NCI-H226 (cell line): ENCODE data around the gene HGS.

ENCODE experiments used
- DNase-seq: peaks from one replicate; pipeline ENCODE4 v3.0.0-alpha.2; 2015

Gene HGS

GRCh38 chr17:81706757-81707624, 23.2 kb downstream of the HGS start:
- DNase-seq, result no peak

GRCh38 chr17:81707725-81708646, 24.2 kb downstream of the HGS start:
- no peak for DNase-seq

- DNase-seq, result no peak
These were observed 25.0 kb downstream of the HGS start for GRCh38 chr17:81708739-81709185.

GRCh38 chr17:81710514-81711308, 26.9 kb downstream of the HGS start:
- no peak for DNase-seq

GRCh38 chr17:81711814-81712467, 28.1 kb downstream of the HGS start, which contains the start of gene SLC25A10:
SLC25A10 (plus strand) TSS chr17:81712284; CDS start chr17:81712427, 143 bp downstream.
- DNase-seq, result peak; percentile 80

- DNase-seq, result peak; percentile 12
These were observed 28.7 kb downstream of the HGS start for GRCh38 chr17:81712468-81713003.

- DNase-seq, result no peak
These were observed 29.3 kb downstream of the HGS start for GRCh38 chr17:81713004-81713555.

GRCh38 chr17:81713556-81714411, 30.0 kb downstream of the HGS start:
- DNase-seq, result no peak

- no peak for DNase-seq
These were observed 30.7 kb downstream of the HGS start for GRCh38 chr17:81714412-81715106.

GRCh38 chr17:81715107-81715871, 31.5 kb downstream of the HGS start:
- DNase-seq, result no peak

- DNase-seq, result no peak
These were observed 32.3 kb downstream of the HGS start for GRCh38 chr17:81715872-81716673.

GRCh38 chr17:81716674-81716996, 32.8 kb downstream of the HGS start:
- no peak for DNase-seq

- no peak for DNase-seq
These were observed 33.4 kb downstream of the HGS start for GRCh38 chr17:81717049-81717765.

GRCh38 chr17:81717766-81718089, 33.9 kb downstream of the HGS start:
- no peak for DNase-seq

GRCh38 chr17:81719410-81720266, 35.8 kb downstream of the HGS start:
- no peak for DNase-seq

GRCh38 chr17:81720267-81721071, 36.7 kb downstream of the HGS start:
- DNase-seq, result no peak
